ENCODE results near the gene COL4A3. TPM values are rescaled to one million over a fixed set of nuclear protein-coding genes. Genes with fewer than 3 reads are reported as not detected.

The COL4A3 gene
- total and polyA plus RNA-seq, 9 of the 15 experiments (the other 6 are each of a cell fraction or from before 2014, with no cell fraction given), result not detected

DNA sequence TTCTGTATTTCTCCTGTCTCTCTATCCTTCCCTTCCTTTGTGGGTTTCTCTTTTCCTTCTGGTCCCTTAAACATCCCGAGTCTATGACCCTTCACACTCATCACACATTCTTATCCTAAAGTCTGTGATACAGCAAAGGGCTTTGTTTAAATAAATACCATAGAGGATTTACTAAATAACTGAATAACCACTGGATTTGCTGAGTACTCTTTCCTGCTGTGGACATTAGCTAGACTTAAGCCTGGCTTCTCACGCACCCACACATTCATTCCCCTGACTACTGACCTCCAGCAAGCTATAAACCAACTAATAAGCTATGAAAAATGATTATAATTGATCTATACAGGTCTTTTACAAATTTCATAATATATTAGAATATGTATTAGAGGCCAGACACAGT is 76.6 kb downstream of the COL4A3 start:
- H3K27ac ChIP-seq (ENCODE audit: extremely low read depth, low read depth, low read length), result no peak overlapping the region
- H3K4me1 ChIP-seq (replicated peaks in 1 of 2; ENCODE audit: control insufficient read depth in 2 of 2, insufficient read depth in 2 of 2, low read length in 2 of 2), result no peaks in the 10 kb centered on the region
- H3K36me3 ChIP-seq (ENCODE audit: control insufficient read depth, insufficient read depth, low read length), result no peaks in the 10 kb centered on the region
- ChIA-PET CTCF (ENCODE audit: low intra/inter-chr PET ratio) (interaction anchor here (0.6 kb wide), 1 partner anchor 16 kb away, joined by 6 read pairs; no protein-coding TSS in a partner anchor), POLR2A (no interaction called here)
- H3K4me2 ChIP-seq (ENCODE audit: insufficient read depth, low read length), result no peak overlapping the region
- no peak overlapping the region for H2AFZ ChIP-seq (ENCODE audit: low read depth, low read length)
- no peak for FAIRE-seq
- no peaks in the 10 kb centered on the region for H3K9me1 ChIP-seq (ENCODE audit: control insufficient read depth, insufficient read depth, low read length)
- no peaks in the 10 kb centered on the region for H3K79me2 ChIP-seq (ENCODE audit: control insufficient read depth, insufficient read depth, low read length)
- BruUV-seq (replicated peaks), result no TSS peak
- 0% methylated on average over 2 of the region's 2 CpGs for WGBS (ENCODE audit: insufficient coverage, low coverage, missing lambda C conversion rate)
- no peak for DNase-seq (ENCODE audit: extremely low read depth in 1 of 4, low spot score in 3 of 4)
- H3K9ac ChIP-seq (ENCODE audit: insufficient read depth in 1 of 2, low read depth in 2 of 2, low read length in 2 of 2), result no peak overlapping the region
- no peak for ATAC-seq
- H4K20me1 ChIP-seq (replicated peaks; ENCODE audit: control insufficient read depth, insufficient read depth, low read length), result no peaks in the 10 kb centered on the region
- H3K27me3 ChIP-seq (ENCODE audit: control insufficient read depth in 2 of 2, insufficient read depth in 2 of 2, low read length in 2 of 2), result no peaks in the 10 kb centered on the region
- in situ Hi-C loops (cut with MboI), result no loop called here
- H3K9me3 ChIP-seq (replicated peaks; ENCODE audit: control insufficient read depth, insufficient read depth, low read depth, low read length), result no peaks in the 10 kb centered on the region
- intact Hi-C loops (cut with micrococcal nuclease), result no loop called here
- no peak overlapping the region for H3K4me3 ChIP-seq
- TF ChIP-seq ZNF507 (tag; conservative IDR thresholded peaks at IDR 0.05), result no peak
- TF ChIP-seq ZC3H4 (CRISPR knock-in tag; IDR thresholded peaks at IDR 0.05; ENCODE audit: borderline replicate concordance), result no peak
- no peak for TF ChIP-seq ZNF77 (CRISPR knock-in tag; IDR thresholded peaks at IDR 0.05)
- TF ChIP-seq MTA2 (IDR thresholded peaks at IDR 0.05; ENCODE audit: low read depth), result no peak
- TF ChIP-seq NCOR1 (IDR thresholded peaks at IDR 0.05), result no peak
- TF ChIP-seq HDAC3 (IDR thresholded peaks at IDR 0.05; ENCODE audit: borderline replicate concordance, partially characterized antibody), result no peak
- TF ChIP-seq CBX2 (IDR thresholded peaks at IDR 0.05; ENCODE audit: insufficient read depth, low read length, poor library complexity, severe bottlenecking), result no peak
- no peak for TF ChIP-seq SNIP1 (IDR thresholded peaks at IDR 0.05; ENCODE audit: low read depth)
- TF ChIP-seq OTX1 (CRISPR knock-in tag; IDR thresholded peaks at IDR 0.05), result no peak
- no peak for TF ChIP-seq JUN (IDR thresholded peaks at IDR 0.05; ENCODE audit: borderline replicate concordance, low read depth, low read length)
- TF ChIP-seq JUN (CRISPR knock-in tag; IDR thresholded peaks at IDR 0.05; ENCODE audit: borderline replicate concordance), result no peak
- TF ChIP-seq, protein P1, sequence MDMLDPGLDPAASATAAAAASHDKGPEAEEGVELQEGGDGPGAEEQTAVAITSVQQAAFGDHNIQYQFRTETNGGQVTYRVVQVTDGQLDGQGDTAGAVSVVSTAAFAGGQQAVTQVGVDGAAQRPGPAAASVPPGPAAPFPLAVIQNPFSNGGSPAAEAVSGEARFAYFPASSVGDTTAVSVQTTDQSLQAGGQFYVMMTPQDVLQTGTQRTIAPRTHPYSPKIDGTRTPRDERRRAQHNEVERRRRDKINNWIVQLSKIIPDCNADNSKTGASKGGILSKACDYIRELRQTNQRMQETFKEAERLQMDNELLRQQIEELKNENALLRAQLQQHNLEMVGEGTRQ (CRISPR knock-in tag; IDR thresholded peaks at IDR 0.05), result no peak
- TF ChIP-seq RBM25 (IDR thresholded peaks at IDR 0.05; ENCODE audit: low read depth, low read length, severe bottlenecking), result no peak
- no peak for TF ChIP-seq ZC3H11A (IDR thresholded peaks at IDR 0.05; ENCODE audit: low read depth, low read length)
- TF ChIP-seq, protein P2, sequence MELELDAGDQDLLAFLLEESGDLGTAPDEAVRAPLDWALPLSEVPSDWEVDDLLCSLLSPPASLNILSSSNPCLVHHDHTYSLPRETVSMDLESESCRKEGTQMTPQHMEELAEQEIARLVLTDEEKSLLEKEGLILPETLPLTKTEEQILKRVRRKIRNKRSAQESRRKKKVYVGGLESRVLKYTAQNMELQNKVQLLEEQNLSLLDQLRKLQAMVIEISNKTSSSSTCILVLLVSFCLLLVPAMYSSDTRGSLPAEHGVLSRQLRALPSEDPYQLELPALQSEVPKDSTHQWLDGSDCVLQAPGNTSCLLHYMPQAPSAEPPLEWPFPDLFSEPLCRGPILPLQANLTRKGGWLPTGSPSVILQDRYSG (tag; conservative IDR thresholded peaks at IDR 0.05; ENCODE audit: low read depth), result no peak
- no peak for TF ChIP-seq E2F3 (CRISPR knock-in tag; IDR thresholded peaks at IDR 0.05)
- no peak for TF ChIP-seq ZNF717 (CRISPR knock-in tag; IDR thresholded peaks at IDR 0.05)
- TF ChIP-seq YBX1 (IDR thresholded peaks at IDR 0.05), result no peak
- TF ChIP-seq MTF1 (CRISPR knock-in tag; IDR thresholded peaks at IDR 0.05; ENCODE audit: borderline replicate concordance), result no peak
- TF ChIP-seq, protein P3, sequence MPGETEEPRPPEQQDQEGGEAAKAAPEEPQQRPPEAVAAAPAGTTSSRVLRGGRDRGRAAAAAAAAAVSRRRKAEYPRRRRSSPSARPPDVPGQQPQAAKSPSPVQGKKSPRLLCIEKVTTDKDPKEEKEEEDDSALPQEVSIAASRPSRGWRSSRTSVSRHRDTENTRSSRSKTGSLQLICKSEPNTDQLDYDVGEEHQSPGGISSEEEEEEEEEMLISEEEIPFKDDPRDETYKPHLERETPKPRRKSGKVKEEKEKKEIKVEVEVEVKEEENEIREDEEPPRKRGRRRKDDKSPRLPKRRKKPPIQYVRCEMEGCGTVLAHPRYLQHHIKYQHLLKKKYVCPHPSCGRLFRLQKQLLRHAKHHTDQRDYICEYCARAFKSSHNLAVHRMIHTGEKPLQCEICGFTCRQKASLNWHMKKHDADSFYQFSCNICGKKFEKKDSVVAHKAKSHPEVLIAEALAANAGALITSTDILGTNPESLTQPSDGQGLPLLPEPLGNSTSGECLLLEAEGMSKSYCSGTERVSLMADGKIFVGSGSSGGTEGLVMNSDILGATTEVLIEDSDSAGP (CRISPR knock-in tag; IDR thresholded peaks at IDR 0.05), result no peak

Data from K562 (cell line).